Hepatocyte (in vitro differentiated cells): ENCODE data around the gene IGSF23.

Experiments used
- CTCF ChIP-seq: fragments of 200-600 bp; sonication (generic); IDR thresholded peaks from 2 replicates; pipeline ENCODE4 v1.5.1; 2016; ENCODE audit warnings: antibody characterized with exemption, mild to moderate bottlenecking; ENCODE audit not compliant: poor library complexity
- EZH2phosphoT487 ChIP-seq: fragments of 200-600 bp; sonication (generic); IDR thresholded peaks from one replicate; pipeline ENCODE4 v1.6.1; 2018; ENCODE audit warnings: antibody characterized with exemption, mild to moderate bottlenecking, low read depth, moderate library complexity; ENCODE audit not compliant: unreplicated experiment, severe bottlenecking

GRCh38 chr19:44645407-44646048, 32.2 kb downstream of the IGSF23 start:
- TF ChIP-seq CTCF: no peak
- TF ChIP-seq EZH2phosphoT487: no peak
